ENCODE measurements around the gene KIN. TPM values are rescaled to one million over a fixed set of nuclear protein-coding genes. Genes with fewer than 3 reads are reported as not detected.

KIN gene
- total and polyA plus RNA-seq, 12 donors = 0.42 to 19.9 (median 11.6) TPM

DNA sequence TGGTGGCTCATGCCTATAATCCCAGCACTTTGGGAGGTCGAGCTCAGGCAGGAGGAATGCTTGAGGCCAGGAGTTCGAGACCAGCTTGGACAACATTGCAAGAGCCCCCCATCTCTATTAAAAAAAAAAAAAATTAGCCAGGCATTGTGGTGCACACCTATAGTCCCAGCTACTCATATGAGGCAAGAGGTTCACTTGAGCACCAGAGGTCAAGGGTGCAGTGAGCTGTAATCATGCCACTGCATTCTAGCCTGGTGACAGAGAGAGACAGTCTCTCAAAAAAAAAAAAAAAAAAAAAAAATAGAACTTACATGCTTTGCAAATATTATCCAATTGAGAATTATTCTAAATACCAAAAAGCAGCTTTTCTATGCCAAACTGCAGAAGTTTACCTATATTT lies 11.0 kb downstream of the KIN start:
- TF ChIP-seq POLR2A (IDR thresholded peaks at IDR 0.05) = no peak
- TF ChIP-seq, protein P1, sequence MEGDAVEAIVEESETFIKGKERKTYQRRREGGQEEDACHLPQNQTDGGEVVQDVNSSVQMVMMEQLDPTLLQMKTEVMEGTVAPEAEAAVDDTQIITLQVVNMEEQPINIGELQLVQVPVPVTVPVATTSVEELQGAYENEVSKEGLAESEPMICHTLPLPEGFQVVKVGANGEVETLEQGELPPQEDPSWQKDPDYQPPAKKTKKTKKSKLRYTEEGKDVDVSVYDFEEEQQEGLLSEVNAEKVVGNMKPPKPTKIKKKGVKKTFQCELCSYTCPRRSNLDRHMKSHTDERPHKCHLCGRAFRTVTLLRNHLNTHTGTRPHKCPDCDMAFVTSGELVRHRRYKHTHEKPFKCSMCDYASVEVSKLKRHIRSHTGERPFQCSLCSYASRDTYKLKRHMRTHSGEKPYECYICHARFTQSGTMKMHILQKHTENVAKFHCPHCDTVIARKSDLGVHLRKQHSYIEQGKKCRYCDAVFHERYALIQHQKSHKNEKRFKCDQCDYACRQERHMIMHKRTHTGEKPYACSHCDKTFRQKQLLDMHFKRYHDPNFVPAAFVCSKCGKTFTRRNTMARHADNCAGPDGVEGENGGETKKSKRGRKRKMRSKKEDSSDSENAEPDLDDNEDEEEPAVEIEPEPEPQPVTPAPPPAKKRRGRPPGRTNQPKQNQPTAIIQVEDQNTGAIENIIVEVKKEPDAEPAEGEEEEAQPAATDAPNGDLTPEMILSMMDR (IDR thresholded peaks at IDR 0.05) = no peak

DNA sequence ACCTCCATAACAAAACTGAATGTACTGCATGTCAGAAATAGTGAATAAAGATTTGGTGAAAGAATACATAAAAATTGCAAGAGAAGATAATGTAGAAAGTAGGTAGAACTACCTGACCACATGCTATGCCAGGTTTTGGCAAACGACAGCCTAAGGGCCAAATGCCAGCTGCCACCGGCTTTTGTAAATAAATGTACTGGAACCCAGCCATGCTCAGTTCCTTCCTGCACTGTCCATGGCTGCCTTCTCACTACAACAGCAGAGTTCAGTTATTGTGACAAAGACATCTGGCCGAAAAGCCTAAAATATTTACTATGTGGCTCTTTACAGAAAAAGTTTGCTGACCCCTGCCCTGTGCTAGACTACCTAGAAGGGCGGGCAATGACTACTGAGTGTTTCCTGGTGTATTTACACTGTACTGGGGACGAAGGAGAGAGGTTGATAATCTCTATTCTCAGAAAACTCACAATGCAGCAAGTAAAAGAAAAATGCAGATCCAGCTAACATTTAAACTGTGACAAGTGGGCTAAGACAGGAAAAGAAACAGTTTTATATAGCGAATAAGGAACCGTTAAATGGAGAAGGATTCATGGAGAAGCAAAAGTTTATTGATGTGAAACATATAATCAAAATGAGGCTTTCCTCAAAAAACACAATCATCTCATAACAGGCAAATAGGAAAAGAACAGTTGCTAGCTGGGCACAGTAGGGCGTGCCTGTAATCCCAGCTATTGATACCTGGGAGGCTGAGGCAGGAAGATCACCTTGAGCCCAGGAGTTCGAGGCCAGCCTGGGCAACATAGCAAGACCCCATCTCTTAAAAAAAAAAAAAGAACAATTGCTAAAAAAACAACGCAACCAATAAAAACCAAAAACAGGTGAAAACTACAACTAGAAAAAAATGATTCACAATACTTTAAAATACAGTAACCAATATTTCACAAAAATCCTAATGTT lies 13.7 kb downstream of the KIN start:
- Histone ChIP-seq H3K36me3 (replicated peaks in 1 of 2) (peaks cover 0 to 57% of the 10 kb centered on the region in 2 donors), H3K27ac (no peak overlapping the region), H3K27me3 (no peaks in the 10 kb centered on the region), H3K4me1 (replicated peaks in 1 of 2) (peaks cover 0 to 8% of the 10 kb centered on the region in 2 donors), H3K9me3 (replicated peaks in 1 of 3) (no peaks in the 10 kb centered on the region), H3K4me3 (no peak overlapping the region)
- TF ChIP-seq, protein P1 (IDR thresholded peaks at IDR 0.05) = no peak
- no peak for TF ChIP-seq POLR2A (IDR thresholded peaks at IDR 0.05)
- peak in 3 of 7 donors; percentile 26 to 53 (median 33) for DNase-seq
- intact Hi-C loops (cut with DNase I) = no loop called here
- WGBS, 4 donors = 61 to 70% (median 68%) methylated on average over 10 of the region's 10 CpGs

More for the DNA sequence above, 11.0 kb downstream of the KIN start:
- Histone ChIP-seq H3K36me3 (replicated peaks in 1 of 2) (peaks cover 0 to 58% of the 10 kb centered on the region in 2 donors), H3K4me1 (replicated peaks in 1 of 2) (peaks cover 0 to 8% of the 10 kb centered on the region in 2 donors), H3K9me3 (replicated peaks in 1 of 3) (no peaks in the 10 kb centered on the region), H3K4me3 (no peak overlapping the region), H3K27ac (no peak overlapping the region), H3K27me3 (no peaks in the 10 kb centered on the region)
- intact Hi-C loops (cut with DNase I) = no loop called here
- WGBS, 4 donors = 93 to 98% (median 97%) methylated on average over 2 of the region's 2 CpGs
- DNase-seq = no peak

DNA sequence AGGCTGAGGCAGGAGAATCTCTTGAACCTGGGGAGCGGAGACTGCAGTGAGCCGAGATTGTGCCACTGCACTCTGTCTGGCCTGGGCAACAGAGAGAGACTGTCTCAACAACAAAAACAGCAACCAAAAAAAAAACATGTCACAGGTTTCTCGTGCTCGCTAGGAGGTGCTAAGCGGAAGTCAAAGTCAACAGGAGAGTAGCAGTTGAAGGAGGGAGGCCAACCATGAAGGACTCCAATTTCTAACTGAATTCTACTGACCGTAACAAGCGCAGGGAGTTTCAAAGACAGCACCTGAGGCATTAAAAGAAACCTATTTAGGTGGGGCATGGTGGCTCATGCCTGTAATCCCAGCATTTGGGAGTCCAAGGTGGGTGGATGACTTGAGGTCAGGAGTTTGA lies 19.4 kb downstream of the KIN start:
- Histone ChIP-seq H3K36me3 (replicated peaks in 1 of 2) (peaks cover 0 to 63% of the 10 kb centered on the region in 2 donors), H3K9me3 (replicated peaks in 1 of 3) (no peaks in the 10 kb centered on the region), H3K4me1 (replicated peaks in 1 of 2) (no peaks in the 10 kb centered on the region), H3K4me3 (no peak overlapping the region), H3K27me3 (no peaks in the 10 kb centered on the region), H3K27ac (no peak overlapping the region)
- intact Hi-C loops (cut with DNase I) = no loop called here
- no peak for DNase-seq
- TF ChIP-seq, protein P1 (IDR thresholded peaks at IDR 0.05) = no peak
- TF ChIP-seq POLR2A (IDR thresholded peaks at IDR 0.05) = no peak
- 92 to 97% (median 96%) methylated on average over 7 of the region's 7 CpGs for WGBS, 4 donors

DNA sequence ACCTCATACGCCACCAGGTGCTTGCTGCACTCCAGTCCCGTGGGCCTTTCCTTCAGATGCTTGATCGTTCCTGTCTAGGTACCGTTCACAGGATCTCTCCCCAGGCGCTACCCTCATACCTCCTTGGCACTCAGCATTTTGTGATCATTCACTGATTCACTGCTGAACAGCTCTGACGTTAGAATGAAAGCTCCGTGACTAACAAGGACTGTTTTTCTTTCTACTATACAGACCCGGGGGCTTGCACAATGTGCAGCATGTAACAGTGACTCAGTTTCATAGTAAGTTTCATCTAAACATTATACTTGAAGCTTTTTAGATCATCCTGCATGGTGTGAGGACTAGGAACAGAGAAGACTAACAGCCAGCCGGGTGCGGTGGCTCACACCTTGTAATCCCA lies 20.6 kb downstream of the KIN start:
- WGBS, 4 donors = 90 to 94% (median 92%) methylated on average over 10 of the region's 10 CpGs
- TF ChIP-seq, protein P1 (IDR thresholded peaks at IDR 0.05) = no peak
- TF ChIP-seq POLR2A (IDR thresholded peaks at IDR 0.05) = no peak
- intact Hi-C loops (cut with DNase I) = no loop called here
- Histone ChIP-seq H3K4me1 (replicated peaks in 1 of 2) (no peaks in the 10 kb centered on the region), H3K9me3 (replicated peaks in 1 of 3) (no peaks in the 10 kb centered on the region), H3K27me3 (no peaks in the 10 kb centered on the region), H3K4me3 (no peak overlapping the region), H3K27ac (no peak overlapping the region), H3K36me3 (replicated peaks in 1 of 2) (peaks cover 0 to 75% of the 10 kb centered on the region in 2 donors)
- no peak for DNase-seq

Data from adrenal gland (tissue), 12 donors.